Fibroblast of skin of scalp (primary cell): ENCODE data around the gene DVL1.
"Not testable (repeated sequence)": the region's sequence is repeated elsewhere in the genome, so short reads cannot be mapped to it uniquely, and the experiment has no call there.

Source experiments
- DNase-seq: peaks from one replicate; pipeline ENCODE4 v3.0.0-alpha.2; 2013

DVL1 gene

DNA sequence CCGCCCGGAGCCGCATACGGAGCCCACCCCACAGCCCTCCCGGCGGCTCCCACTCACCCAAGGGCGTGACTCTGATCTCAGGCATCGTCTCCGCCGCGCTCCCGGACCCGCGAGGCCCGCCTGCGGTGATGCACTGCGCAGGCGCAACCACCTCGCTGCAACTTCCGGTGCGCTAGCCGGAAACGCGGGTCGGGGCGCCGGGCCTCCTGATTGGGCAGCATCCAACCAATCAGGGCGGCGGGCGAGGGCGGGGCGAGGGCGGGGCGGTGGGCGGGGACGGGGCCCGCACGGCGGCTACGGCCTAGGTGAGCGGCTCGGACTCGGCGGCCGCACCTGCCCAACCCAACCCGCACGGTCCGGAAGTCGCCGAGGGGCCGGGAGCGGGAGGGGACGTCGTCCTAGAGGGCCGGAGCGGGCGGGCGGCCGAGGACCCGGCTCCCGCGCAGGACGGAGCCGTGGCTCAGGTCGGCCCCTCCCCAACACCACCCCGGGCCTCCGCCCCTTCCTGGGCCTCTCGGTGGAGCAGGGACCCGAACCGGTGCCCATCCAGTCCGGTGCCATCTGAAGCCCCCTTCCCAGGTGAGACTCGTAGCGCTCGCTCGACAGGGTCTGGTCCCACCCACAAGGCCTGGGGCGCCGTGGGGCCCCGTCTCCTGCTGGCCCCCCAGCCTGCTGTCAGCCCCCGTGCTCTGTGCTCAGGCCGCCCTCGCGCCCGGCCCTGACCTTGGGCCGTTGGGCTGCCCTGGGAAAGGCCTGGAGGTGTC lies 24.5 kb downstream of the DVL1 start, which contains the start of the genes CPTP and INTS11:
Gene CPTP, plus strand, starts transcription at position 279 of the 764 bp plus-strand sequence. CDS start 2,109 bp downstream, outside the sequence.
Gene INTS11, minus strand, starts transcription at position 137 of the 764 bp plus-strand sequence. Its CDS starts 52 bp downstream, at position 85.
- DNase-seq = peak; percentile 92

DNA sequence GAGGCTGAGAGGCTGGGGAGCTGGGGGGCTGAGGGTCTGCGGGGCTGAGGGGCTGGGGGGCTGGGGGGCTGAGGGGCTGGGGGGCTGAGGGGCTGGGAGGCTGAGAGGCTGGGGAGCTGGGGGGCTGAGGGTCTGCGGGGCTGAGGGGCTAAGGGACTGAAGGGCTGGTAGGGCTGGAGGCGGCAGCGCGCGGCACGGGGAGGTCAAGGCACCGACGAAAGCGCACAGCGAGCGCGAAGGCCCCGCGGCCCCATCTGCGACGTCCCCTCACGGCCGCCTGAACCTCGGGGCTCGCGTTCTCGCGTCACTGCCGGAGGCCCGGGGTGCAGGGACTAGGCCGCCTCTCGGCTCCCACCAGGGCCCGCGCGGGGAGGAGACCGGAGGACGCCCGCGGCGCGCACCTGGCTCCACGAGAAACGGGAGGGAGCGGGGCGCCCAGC lies 25.1 kb downstream of the DVL1 start:
- no peak for DNase-seq

DNA sequence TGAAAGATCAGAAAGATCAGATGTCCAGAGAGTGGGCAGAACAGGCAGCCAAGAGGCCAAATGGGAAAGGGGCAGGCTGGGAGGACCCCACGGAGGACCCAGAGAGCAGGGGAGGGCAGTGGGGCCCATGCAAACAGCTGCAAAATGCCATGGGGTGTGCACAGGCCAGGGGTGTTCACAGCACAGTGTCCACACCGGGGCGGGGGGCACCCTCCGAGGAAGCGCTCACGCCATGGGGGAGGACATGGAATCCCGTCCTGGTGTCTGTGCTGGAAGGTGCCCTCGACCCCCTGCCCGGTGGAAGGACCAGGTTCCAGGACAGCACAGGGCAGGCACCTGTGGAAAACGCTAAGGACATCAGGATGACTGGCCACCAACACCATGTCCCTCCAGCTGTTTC lies 26.3 kb downstream of the DVL1 start:
- DNase-seq = no peak

DNA sequence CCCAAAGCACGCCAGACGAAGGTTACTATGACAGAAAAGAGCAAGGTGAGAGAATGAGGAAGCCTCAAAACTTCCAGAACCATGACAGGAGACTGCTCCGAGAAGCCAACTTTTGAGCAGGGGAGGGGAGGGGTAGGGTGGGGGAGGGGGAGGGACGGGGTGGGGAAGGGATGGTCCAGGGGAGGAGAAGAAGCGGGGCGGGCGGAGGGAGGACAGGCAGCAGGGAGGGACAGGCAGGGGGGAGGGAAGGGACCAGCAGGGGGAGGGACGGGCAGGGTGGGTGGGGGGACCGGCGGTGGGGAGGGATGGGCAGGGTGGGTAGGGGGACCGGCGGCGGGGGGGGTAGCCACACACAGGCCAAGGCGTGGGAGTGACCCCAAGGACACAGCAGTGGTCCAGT lies 26.8 kb downstream of the DVL1 start:
- no peak for DNase-seq

DNA sequence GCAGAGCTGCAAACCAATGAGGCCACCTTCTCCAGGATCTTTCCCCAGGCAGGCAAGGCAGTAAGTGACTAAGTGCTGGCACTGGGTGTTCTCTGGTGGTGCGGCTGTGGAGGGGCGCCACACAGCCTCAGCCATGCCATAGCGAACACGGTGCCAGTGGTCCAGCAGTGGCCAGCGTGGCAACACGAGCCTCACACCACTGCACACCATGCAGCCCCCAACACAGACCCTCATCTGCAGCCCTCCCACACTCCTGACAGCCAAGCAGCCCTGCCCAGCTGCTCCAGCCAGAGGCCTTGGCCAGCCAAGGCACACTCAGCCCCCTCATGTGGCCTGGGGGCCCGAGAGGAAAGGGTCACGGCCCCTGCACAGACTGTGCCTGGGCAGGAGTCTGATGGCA lies 27.7 kb downstream of the DVL1 start:
- DNase-seq = no peak

DNA sequence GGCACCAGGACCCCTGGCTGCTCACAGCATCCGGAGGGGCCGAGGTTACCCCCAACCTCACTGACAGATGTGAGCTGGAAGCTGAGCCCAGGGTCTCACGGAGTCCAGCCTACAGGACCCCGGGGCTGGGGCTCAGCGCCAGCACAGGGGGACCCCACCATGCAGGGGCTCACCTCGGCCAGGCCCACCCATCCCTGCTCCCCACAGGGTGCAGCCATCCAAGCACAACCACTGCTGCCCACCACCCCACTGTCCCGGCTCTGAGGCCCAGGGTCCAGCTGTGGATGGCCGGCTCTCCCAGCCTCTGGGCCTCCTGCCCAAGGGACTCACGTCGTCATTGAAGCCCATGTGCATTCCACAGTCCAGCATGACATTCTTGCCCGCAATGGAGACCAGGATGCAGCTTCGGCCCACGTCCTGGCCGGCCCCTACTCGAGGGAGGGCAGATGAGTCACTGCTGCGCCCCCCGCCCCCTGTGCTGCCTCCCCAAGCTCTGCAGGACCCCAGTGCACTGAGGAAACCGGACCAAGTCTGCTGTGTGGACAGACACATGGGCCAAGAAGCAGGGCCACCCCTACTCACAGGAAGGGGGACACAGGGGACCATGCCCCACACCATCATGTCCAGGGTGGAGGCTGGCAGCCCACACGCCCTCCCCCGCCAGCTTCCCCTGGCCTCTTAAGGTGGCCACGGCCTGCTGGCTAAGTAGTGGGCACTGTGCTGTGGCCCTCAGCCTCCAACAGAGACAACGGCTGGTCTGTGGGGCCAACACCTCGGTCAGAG lies 28.4 kb downstream of the DVL1 start:
- DNase-seq = no peak

DNA sequence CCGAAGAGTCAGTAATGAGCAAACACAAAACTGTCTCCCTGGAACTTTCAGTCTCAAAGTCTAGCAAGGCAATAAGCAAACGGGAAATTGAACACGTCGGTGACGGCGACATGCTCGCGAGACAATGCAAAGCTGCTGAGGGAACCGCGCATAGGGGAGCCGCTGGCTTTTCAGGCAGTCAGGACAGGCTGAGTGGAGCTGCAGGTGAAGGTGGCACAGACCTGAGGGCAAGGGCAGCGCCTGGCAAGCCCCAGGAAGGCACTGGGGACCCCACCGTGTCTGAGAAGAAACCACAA lies 29.6 kb downstream of the DVL1 start:
- DNase-seq = no peak

DNA sequence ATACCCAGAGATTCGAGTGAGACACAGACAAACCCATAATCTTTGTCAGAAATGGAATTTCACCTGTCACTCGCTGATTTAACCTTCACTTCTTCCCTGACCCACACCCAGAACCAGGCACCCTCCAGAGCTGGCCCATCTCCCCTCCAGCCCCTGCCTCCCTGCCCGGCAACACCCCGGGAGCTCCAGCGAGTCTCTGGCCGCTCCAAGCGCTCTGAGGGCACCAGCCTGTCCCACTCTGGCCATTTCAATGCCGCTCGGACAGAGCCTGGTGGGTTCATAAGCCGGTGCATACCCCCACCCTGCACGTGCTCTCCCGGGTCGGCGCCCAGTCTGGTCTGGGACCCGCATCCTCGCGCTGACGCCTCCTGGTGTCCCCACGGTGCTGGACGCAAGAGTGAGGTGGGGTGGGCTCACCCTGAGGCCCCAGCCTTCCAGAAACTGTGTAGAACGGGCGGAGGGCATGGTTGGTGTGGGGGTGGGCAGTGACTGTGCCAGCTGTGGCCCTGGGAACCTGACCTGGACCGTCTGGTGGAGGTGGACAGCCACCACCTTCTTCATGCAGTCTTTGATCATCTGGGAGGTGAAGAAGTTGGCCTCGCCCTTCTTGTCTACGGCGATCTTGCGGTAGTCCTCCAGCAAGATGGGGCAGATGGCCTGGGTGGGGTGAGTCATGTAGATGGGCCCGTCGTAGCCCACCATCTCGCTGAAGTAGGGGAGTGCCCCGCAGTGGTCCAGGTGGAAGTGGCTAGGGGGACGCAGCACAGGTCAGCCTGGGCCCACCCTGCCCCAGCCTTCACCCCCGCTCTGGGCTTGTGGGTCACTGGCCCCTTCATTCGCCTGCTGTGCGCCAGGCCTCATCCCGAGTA lies 30.2 kb downstream of the DVL1 start:
- no peak for DNase-seq

DNA sequence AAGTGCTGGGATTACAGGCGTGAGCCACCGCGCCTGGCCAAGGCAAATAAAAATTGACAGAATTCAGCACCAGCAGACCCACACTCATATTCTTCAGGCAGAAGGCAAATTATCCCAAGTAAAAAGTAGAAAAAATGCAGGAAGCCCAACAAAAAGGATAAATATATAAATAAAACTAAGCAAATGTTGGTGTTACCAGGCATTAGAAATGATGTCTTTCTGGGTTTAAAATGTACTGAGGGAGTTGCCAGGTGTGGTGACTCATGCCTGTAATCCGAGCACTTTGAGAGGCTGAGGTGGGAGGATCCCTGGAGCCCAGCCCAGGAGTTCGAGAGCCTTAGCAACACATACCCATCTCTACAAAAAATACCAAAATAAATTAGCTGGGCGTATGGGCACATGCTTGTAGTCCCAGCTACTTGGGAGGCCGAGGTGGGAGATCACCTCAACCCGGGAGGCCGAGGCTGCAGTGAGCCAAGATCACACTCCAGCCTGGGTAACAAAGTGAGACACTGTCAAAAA lies 31.0 kb downstream of the DVL1 start:
- peak; percentile 83 for DNase-seq

DNA sequence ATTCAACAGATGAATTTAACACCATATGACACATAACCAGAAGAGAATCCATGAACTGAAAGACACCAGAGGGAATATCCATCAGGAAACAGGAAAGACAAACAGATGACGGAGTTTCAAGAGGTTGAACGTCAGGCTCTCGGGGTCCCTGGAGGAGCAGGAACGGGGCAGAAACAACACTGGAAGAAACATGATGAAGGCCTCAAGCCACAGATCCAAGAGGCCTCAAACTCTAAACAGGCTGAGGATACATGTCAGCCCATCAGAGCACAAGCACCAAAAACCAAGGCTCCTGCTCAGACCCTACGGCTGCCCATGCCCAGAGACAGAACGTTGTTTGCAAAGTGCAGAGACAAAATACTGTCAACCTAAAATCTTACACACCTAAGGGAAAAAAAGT lies 31.8 kb downstream of the DVL1 start:
- no peak for DNase-seq

DNA sequence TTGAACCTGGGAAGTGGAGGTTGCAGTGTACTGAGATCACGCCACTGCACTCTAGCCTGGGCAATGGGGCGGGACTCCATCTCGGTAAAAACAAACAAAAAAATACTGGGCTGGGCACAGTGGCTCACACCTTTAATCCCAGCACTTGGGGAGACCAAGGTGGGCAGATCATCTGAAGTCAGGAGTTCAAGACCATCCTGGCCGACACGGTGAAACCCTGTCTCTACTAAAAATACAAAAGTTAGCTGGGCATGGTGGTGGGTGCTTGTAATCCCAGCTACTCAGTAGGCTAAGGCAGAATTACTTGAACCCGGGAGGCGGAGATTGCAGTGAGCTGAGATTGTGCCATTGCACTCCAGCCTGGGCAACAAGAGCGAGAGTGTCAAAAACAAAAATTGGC lies 33.0 kb downstream of the DVL1 start:
- not testable (repeated sequence) for DNase-seq

DNA sequence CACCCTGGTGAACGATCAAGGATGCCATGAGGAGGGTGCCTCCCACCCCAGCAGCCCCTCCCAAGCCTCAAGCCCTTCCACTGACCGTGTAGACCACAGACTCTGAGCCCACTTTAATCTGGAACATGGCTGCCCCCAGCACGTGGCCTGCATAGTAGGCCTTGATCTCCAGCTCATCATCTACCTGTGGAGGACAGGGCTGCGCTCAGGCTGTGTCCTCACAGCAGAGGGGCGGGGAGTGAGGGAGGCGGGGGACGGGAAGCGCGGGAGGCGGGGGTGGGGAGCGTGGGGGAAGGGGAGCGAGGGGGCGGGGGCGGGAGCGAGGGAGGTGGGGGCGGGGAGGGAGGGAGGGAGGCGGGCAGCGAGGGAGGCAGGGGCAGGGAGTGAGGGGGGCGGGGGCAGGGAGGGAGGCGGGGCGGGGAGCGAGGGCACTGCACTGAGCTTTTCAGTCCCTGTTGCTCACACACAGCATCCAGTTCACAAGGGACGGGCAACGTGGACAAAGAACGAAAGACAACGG lies 33.7 kb downstream of the DVL1 start:
- no peak for DNase-seq

DNA sequence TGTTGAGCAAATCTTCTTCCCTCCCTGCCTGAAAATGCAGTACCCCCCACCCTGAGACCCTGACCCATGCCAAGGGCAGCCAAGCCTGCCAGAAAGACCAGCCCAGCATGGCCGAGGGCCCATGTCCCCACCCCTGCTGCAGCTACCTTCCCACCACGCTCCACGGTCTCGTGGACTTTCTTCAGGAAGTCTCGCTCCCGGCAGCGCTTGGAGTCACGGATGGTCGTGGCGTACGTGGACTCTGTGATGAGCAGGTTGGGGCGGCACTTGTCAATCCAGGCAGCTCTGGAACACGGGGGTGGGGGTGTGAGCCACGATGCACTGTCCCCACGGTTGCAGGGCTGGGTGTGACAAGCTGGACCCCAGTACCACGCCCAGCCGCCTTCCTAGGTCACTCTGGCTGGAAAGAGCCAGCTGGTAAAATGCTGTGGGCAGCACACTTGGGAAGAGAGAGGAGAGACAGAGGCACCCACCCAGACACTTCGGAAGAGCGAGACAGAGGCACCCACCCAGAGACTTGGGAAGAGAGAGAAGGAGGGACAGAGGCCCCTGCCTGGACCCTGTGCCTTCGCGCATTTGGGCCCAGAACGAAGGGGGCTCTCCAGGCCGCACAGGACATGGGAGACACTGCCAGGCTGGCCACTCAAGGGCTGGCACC lies 34.4 kb downstream of the DVL1 start:
- no peak for DNase-seq

DNA sequence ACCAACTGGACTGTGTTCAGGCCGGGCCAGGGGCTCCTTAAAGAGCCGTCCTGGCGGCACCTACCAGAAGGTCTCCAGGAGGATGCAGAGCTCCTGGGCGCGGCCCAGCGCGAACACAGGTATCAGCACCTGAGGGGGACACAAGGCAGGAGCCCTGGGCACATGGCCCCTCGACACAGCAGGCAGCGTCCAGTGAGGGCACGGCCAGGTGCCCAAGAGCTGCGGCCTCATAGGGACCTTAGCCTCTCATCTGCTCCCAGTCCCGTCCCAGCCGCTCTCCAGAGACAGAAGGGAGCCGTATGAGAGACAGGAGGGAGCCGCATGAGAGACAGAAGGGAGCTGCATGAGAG lies 35.0 kb downstream of the DVL1 start:
- no peak for DNase-seq

DNA sequence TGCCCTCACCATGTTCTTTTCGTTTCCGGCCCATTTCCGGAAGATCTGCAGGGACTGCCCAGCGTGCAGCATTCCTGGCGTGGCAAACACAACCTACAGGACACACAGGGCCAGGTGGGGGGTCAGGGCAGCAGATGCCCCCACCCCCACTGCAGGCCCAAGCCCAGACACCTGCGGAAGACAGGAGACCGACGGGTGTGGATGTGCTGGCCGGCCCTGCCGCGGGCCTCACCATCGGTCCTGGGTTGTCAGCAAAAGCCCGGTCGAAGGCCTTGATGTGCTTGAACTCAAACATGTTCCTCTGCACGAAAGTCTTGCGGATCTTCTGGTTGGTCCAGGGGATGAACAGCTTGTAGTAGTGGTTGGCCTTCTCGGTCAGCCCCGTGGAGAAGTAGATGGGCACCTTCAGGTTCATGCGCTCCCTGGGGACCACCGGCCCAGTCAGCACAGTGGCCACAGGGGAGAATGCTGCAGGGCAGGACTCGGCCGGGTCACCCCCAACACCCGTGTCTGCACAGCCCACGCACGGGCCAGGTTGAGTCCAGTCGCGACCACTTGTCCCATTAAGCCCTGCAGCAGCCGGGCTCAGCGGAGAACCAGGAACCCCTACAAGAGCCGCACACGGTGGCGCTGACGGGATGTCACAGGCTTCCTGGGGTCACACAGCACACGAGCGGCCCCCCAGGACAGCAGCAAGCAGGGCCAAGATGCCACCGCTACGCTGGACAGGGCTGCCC lies 35.5 kb downstream of the DVL1 start:
- no peak for DNase-seq

DNA sequence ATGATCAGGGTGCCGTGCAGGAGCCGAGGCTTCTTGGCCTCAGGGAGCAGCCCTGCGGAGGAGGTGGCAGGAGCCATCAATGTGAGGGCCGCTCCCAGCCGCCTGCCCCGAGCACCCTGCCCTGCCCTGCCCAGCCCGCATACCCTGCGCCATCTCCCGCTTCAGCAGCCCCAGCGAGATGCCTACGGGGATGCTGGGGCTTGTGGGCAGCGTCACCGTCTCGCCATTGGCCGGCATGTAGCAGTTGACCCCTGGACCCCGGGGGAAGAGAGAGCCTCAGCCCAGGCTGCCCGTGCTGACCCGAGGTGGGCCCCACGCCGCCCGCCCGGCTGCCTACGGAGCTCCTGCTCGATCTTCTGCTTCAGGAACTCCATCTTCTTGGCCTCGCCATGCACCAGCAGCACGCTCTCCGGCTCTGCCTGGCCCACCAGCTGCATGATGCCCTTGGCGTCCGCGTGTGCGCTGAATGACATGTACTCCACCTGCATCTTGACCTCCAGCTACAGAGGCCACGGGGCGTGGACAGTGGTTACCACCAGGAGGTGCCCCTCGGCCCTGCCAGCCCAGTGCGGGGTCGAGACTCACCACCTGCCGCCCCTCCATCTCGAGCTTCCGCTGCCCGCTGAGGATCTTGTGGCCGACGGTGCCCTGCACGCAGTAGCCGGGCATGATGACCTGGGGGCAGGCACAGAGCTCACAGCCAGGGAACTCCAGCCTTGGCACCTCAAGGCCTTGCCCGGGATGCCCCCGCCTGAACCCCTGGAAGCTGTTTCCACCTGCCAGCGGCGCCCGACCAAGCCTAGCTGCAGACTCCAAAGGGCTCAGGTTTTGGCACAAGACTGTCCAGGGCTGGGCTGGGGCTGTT lies 36.5 kb downstream of the DVL1 start:
- no peak for DNase-seq

DNA sequence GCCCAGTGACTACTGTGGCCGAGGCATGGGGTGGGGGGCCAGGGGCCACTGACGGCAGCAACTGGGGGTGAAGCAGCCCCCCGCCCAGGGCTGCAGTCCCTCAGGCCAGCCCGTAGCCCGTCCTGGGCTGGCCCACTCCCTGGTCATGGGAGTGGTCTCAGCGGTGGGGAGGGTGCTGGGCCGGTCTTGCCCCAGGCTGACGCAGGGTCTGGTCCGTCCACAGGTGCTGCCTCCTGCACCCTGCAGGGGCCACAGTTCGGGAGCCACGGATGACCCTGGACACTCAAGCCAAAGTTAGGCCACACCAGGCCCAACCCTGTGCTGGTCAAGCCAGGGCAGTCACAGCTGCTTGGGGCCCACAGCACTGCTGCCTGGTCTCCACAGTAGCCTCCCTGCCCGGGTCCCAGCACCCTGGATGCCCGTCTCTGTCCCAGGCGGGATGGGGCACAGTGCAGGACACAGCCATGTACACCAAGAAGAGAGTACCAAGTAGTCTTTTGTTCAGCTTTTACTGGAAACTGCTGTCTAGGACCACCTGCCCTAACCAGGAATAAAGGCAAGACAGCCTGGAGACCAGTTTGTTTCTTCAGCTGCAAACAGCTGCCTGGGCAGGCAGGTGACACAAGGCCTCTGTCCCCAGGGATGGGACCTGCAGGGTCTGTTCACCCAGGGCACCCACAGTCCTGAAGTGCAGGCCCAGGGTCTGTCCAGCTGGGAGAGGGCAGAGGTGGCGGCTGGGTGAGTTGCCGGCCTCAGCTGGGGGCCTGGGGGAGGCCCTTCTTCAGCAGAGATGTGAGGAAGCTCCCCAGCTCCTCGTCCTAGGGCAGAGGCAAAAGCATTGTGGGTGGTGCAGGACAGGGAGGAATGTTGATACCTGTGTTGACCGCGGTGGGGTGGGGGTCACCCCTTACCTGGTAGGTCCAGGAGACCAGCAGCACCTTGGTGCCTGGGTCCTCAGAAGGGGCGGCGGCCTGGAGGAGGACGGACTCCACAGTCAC lies 37.8 kb downstream of the DVL1 start:
- DNase-seq = no peak

DNA sequence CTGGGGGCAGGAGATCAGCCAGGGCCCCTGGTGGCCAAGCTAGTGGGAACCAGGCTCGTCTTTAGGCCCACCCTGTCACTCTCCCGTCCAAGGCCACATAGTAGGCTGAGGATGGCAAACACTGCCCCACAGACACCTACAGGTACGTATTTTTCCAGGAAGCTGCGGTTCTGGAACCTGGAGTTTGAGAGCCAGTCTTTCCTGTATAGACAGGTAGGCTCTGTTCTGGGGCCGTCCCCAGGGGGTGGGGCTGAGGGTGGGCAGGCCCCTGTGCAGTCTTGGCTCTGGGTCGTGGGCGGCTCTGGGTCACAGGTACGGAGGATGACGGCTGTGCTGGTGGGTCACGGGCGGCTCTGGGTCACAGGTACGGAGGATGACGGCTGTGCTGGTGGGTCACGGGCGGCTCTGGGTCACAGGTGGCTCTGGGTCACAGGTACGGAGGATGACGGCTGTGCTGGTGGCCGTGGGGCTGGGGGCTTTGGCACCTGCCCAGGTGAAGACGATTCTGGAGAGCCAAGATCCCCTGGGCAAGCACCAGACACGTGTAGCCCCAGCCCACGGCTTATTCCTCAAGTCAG lies 38.7 kb downstream of the DVL1 start:
- no peak for DNase-seq

DNA sequence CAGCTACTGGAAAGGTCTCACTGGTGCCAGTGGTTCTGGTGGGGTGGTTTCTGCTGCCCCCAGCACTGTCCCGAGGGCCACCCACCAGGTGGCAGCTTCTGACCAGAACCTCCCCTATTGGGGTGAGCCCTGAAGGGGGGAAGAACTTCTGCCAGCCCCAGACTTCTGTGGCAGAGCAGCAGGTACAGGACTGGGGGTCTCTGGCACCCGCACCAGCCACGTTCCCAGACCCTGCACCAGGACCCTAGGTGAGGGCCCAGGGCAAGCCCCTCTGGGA lies 39.2 kb downstream of the DVL1 start:
- no peak for DNase-seq
